Astrocyte of the cerebellum (primary cell): Measurements from ENCODE around the gene TMEM129.
A peak's percentile ranks its signal among the peaks of the same experiment; 100 is the strongest.

ENCODE experiments used
- DNase-seq: peaks from one replicate; pipeline ENCODE4 v3.0.0-alpha.2; 2011; ENCODE audit warnings: low read depth
- H3K4me3 ChIP-seq: 2 replicates; pipeline ENCODE4 v1.5.1; 2011; ENCODE audit warnings: mild to moderate bottlenecking, low read depth, low read length, moderate library complexity
- CTCF ChIP-seq: IDR thresholded peaks from 2 replicates; pipeline ENCODE4 v1.5.1; 2012; ENCODE audit warnings: low read length, low read depth, moderate library complexity, mild to moderate bottlenecking; ENCODE audit errors: missing control alignments
- in situ Hi-C: cut with HindIII; loops from 2 replicates; pipeline ENCODE4 v1.10.0; 2017; ENCODE audit warnings: low sequenced_read_pairs

The TMEM129 gene

GRCh38 chr4:1685235-1686150 is 35.6 kb downstream of the TMEM129 start:
- DNase-seq, result no peak
- TF ChIP-seq CTCF, result no peak
- in situ Hi-C loops, result no loop called here
- H3K4me3 ChIP-seq, result peak overlapping the region; percentile 33

GRCh38 chr4:1684506-1685234 is 36.5 kb downstream of the TMEM129 start:
- TF ChIP-seq CTCF, result no peak
- peak overlapping the region; percentile 33 for H3K4me3 ChIP-seq
- in situ Hi-C loops, result no loop called here
- no peak for DNase-seq

- no peak for TF ChIP-seq CTCF
- DNase-seq, result peak; percentile 39
- in situ Hi-C loops, result no loop called here
- H3K4me3 ChIP-seq, result peak within 1 kb of the TSS; percentile 49
Observed at GRCh38 chr4:1683736-1684505, 37.2 kb downstream of the TMEM129 start, which contains the start of gene FAM53A. FAM53A (minus strand) TSS chr4:1684313; CDS start chr4:1668741, 15,572 bp downstream.

- TF ChIP-seq CTCF, result no peak
- peak overlapping the region; percentile 49 for H3K4me3 ChIP-seq
- peak; percentile 60 for DNase-seq
- in situ Hi-C loops, result no loop called here
Observed at GRCh38 chr4:1683261-1683735, 37.8 kb downstream of the TMEM129 start.

GRCh38 chr4:1682860-1683259 is 38.3 kb downstream of the TMEM129 start:
- H3K4me3 ChIP-seq, result peak overlapping the region; percentile 49
- TF ChIP-seq CTCF, result no peak
- DNase-seq, result no peak
- in situ Hi-C loops, result no loop called here

- in situ Hi-C loops, result no loop called here
- TF ChIP-seq CTCF, result no peak
- no peak overlapping the region for H3K4me3 ChIP-seq
- DNase-seq, result no peak
Observed at GRCh38 chr4:1678244-1678643, 42.9 kb downstream of the TMEM129 start.
